ENCODE data around the gene KANSL2.
"Not testable (repeated sequence)": the region's sequence is repeated elsewhere in the genome, so short reads cannot be mapped to it uniquely, and the experiment has no call there.

KANSL2 gene

DNA sequence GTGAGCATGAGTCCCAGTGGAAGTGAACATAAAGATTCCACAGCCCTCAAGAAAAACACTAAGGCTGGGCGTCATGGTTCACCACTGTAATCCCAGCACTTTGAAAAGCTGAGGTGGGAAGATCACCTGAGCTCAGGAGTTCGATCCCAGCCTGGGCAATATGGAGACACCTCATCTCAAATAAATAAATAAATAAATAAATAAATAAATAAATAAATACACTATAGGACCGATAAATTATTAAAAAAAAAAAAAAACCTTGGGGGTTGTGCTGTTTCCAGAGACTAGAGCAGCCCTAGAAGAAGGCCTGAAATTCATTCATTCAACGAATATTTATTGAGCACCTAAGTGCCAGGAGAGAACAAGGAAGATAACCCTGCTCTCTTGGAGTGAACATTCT lies 1.5 kb upstream of the KANSL2 start:
- no peak for DNase-seq (ENCODE audit: low spot score)

DNA sequence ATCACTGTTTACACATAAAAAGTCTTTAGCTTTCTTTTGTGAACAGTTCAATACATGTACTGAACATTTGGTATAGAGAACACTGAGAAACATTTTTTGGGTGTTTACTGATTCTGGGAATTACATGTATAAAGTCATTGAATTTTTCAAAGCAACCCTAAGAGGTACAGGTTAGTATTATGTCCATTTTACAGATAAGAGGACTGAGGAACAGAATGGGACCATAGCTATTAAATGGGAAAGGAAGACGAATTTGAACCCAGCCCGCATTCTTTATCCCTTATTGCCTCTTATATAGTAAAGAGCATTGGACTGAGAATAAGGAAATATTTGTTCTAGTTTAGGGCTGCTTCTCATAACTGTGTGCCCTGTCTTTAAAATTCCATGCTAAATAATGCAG lies 889 bp upstream of the KANSL2 start:
- DNase-seq (ENCODE audit: low spot score), result no peak

DNA sequence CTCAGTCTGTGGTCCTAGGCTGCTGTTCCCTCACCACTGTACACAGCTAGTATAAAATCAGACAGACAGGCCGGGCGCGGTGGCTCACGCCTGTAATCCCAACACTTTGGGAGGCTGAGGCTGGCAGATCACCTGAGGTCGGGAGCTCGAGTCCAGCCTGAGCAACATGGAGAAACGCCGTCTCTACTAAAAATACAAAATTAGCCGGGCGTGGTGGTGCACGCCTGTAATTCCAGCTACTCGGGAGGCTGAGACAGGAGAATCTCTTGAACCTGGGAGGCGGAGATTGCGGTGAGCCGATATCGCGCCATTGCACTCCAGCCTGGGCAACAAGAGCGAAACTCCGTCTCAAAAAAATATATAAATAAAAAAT lies 481 bp upstream of the KANSL2 start:
- DNase-seq (ENCODE audit: low spot score), result not testable (repeated sequence)

DNA sequence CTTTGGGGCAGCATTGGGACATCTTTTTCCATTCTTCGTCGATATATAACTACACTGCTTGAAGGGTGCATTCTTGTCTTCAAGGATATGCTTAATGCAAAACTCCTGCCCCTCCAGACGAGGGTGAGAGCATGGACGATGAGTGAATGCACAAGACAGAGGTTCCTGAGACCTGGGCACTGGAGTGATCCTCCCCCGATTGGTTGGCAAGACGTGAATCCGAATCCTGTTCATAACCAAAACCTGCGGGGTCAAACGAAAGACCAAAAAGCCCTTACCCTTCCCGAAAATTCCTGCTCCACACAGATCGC lies 684 bp downstream of the KANSL2 start:
- peak; percentile 33 for DNase-seq (ENCODE audit: low spot score)

DNA sequence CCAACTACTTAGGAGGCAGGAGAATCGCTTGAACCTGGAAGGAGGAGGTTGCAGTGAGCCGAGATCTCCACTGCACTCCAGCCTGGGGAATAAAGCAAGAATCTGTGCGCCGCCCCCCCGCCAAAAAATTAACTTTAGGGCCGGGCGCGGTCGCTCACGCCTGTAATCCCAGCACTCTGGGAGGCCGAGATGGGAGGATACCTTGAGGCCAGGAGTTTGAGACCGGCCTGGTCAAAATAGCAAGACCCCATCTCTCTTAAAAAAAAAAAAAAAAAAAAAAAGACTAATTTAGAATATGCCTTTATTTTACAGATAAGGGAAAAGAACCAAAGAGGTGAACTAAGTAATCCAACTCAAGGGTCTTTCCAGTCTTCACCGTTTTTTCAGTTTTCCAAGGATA lies 1.2 kb downstream of the KANSL2 start:
- no peak for DNase-seq (ENCODE audit: low spot score)

DNA sequence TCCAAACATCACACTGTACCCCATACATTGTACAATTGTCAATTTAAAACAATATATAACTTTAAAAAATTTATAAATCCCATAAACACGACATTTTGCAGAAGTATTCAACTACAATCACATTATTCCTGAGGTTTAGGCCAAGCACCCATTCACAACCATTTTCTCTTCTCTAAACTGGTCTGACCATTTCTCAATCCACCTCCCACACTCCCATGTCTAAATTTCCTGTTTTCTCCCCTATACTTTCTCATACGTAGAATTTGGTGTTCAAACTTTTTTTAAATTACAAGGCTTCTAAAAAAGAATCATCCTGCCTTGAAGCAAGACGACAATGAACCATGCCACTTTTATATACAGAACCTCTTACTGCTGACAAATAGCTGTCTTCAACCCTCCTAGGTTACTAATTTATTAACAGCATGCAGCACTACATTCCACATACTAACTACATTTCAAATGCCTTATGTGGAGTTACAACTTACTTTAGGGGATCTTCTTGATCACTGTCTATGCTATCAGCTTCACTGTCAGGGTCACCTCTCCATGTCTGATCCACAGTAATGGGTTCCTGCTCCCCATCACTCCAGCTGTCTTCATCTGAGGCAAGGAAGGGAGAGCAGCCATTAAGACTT lies 3.4 kb downstream of the KANSL2 start:
- DNase-seq (ENCODE audit: low spot score), result no peak

DNA sequence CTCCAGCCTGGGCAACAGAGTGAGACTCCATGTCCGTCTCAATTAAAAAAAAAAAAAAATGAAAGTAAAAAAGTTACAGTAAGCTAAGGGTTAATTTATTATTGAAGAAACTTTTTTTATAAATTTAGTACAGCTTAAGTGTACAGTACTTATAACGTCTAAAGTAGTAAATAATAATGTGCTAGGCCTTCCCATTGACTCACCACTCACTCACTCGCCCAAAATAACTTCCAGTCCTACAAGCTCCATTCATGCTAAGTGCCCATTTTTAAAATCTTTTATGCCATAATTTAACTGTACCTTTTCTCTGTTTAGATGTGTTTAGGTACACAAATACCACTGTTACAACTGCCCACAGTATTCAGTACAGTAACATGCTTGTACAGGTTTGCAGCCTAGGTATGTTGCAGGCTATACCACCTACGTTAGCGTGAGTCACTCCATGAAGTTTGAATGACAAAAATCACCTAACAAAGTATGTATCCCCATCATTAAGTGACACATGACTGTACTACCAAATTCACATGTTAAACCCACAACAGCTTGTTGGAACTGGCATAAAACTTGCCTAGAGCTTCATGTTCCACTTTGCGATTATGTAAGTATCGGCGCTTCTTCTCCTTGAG lies 10.7 kb downstream of the KANSL2 start:
- no peak for DNase-seq (ENCODE audit: low spot score)

DNA sequence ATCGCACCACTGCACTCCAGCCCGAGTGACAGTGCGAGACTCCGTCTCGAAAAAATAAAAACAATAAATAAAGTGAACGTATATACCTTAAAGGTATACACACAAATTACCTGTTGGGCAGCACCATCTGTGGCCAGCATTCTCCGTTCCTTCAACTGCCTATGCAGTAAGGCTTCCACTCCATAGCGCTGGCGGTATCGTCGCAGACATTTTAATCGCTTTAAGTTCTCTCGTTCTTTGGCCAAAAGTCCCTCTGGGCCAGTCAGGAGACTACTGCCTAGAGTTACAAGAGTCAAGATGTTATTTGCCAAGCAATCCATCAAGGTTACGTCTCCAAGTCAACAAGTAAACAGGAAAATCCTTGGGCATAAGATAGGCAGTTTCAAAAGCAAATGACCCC lies 13.0 kb downstream of the KANSL2 start:
- no peak for DNase-seq (ENCODE audit: low spot score)

DNA sequence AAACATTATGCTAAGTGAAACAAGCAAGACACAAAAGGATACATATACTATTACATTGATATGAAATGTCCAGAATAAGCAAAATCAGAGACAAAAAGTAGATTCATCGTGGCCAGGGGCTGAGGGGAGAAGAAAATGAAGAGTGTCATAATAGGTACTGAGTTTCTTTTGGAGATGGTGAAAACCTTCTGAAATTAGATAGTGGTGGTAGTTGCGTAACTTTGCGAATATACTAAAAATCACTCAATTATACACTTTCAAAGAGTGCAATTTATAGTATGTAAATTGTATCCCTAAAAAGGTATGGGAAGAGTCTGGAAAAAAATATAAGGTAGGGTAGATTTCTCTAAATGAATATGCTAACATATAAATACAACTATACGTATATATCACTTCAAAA lies 22.2 kb downstream of the KANSL2 start:
- no peak for DNase-seq (ENCODE audit: low spot score)

DNA sequence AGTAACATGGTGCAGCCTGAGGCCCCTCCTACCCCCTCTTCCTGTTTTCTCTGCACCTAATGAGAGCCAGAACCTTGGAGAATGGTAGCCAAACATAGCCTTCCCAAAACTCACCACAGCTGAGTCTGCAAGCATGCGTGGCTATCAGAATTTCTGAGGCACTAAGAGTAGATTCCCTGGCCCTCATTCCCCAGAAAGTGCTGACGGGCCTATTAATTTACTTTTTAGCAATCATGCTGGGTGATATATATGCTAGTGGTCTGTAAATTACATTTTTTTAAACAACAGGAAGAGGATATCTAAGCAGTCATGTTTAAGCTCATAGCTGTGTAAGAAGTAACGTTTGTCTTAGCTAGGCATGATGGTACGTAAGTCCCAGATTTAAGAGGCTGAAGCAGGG lies 30.4 kb downstream of the KANSL2 start:
- no peak for DNase-seq (ENCODE audit: low spot score)

DNA sequence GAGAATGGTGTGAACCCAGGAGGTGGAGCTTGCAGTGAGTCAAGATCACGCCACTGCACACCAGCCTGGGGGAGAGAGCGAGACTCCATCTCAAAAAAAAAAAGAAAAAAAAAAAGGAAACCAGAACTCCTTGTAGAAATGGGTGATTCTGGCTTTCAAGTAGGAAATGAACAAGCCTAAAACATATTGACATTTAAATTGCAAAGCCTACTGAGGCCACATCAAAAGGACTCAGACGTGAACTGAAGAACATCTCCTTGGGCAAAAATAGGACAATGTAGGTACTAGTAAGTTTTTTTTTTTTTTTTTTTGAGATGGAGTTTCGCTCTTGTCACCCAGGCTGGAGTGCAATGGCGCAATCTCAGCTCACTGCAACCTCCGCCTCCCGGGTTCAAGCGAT lies 36.7 kb downstream of the KANSL2 start:
- DNase-seq (ENCODE audit: low spot score), result not testable (repeated sequence)

DNA sequence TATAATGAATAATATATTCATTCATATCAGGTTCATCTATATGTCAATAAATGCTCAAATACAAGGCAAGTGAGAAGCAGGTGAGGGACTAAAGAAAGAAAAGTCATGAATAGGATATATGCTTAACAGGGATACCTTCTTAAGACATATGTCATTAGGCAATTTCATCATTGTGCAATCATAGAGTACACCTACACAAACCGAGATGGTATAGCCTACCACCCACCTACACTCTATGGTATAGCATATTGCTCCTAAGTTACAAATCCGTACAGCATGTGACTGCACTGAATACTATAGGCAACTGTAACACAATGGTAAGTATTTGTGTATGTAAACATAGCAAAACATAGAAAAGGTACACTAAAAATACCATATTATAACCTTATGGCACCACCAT lies 39.0 kb downstream of the KANSL2 start:
- DNase-seq (ENCODE audit: low spot score), result no peak

DNA sequence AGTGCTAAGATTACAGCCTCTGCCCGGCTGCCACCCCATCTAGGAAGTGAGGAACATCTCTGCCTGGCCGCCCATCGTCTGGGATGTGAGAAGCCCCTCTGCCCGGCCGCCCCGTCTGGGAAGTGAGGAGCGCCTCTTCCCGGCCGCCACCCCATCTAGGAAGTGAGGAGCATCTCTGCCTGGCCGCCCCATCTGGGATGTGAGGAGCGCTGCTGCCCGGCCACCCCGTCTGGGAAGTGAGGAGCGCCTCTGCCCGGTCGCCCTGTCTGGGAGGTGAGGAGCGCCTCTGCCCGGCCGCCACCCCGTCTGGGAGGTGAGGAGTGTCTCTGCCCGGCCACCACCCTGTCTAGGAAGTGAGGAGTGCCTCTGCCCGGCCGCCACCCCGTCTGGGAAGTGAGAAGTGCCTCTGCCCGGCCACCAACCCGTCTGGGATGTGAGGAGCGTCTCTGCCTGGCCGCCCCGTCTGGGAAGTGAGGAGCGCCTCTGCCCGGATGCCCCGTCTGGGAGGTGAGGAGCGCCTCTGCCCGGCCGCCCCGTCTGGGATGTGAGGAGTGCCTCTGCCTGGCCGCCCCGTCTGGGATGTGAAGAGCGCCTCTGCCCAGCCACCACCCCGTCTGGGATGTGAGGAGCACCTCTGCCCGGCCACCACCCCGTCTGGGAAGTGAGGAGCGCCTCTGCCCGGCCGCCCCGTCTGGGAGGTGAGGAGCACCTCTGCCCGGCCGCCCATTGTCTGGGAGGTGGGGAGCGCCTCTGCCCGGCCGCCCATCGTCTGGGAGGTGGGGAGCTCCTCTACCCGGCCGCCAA lies 40.1 kb downstream of the KANSL2 start:
- DNase-seq (ENCODE audit: low spot score), result not testable (repeated sequence)

DNA sequence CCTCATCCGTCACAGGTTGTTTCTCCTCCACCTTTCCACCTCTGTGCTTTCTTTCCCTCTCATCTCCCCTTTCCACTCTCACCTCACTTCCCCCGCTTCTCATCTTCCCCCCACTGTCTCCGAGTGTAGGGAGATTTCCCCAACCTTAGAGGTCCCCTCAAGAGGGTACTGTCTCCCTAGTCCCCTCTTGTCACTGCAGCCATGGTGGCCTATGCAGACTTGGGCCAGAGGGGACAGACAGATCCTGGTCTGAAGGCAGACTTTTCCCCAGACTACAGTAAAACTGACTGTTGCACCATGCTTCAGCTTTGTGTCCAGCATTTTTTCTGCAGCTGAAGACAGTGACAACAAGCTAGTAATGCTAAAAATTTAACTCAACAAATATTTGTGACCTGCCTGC lies 41.2 kb downstream of the KANSL2 start:
- DNase-seq (ENCODE audit: low spot score), result no peak

DNA sequence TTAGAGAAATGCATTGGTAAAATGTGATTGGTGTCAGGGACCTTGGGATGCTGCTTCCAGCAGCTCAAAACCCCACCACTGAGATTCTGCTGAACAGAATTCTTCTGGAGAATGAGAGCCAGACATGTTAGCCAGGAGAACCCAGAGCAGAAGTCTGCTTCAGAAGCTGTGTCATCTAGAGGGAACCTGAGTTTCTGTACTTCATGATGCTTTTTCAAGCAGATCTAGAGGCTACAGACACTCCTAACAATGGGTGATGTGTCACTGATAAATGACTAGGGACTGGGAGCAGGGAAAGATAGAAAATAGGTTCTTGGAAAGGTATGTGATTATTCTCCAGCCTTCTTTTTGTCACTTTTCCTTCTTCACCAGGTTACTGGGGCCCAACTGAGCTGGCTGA lies 41.6 kb downstream of the KANSL2 start:
- no peak for DNase-seq (ENCODE audit: low spot score)

DNA sequence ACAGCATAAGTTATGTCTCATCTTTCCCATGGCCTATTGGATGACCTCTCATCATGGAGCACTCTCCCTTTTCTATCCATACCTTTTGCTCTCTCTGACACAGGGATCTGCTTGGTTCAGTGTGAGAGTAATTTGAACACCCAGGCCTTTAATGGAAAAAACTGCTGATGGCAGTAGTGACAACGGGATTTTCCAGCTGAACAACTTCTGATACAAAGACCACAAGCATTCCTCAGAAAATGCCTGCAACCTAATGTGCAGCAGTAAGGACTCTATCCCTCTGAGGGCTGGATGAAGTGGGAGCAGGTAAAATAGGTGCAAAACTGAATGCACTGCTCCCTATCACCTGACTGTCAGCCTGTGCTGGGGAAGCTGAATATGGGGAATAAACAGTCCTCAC lies 51.0 kb downstream of the KANSL2 start:
- no peak for DNase-seq (ENCODE audit: low spot score)

DNA sequence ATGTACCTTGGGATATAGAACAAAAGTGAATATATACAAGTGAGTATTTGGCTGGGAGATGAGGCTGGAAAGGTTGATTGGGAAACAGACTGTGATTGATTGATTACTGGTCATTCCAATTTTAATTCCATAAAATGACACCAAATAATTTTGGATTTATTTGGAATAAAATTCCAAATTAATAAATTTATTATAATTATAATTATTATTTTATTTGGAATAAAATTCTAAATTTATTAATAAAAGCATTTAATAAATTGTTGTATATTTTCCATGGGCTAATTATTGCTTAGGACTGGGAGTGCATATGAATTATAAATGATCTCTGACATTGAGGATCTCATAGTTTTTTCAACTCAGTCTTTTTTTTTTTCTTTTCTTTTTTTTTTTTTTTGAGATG lies 51.7 kb downstream of the KANSL2 start:
- DNase-seq (ENCODE audit: low spot score), result no peak

DNA sequence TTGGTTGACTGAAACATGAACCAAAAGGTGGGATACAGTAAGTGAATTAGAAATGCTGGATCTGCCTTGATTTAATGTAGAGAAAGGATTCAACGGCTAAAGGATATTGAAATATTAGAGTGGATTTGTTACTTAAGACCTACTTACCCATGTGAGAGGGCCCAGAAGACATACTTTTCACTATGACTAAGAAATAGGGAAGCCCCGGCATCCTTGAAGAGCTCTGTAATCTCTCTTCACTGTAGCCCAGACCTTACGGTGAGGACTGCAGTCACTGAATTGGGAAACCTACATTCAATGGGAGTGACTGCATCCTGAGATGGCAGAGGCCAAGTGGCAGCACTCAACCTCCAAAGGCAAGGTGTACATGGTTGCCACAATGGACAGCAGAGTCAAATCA lies 52.5 kb downstream of the KANSL2 start:
- DNase-seq (ENCODE audit: low spot score), result no peak

DNA sequence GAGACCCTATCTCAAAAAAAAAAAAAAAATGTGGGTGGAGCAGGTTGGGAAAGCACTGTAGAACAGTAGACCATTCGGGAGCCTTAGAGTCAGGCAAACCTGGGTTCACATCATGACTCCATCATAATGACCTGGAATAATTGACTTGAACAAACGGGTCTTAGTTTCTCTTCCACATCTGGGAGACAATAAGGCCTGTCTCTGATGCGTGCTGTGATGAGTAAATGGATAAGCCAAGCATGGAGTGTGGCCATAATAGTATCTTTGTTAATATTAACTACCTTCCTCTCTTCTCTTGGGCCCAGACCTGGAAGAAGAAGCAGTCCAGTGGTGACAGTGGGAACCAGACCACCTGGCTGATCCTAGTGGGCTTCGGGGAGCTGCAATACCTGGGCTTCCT lies 54.5 kb downstream of the KANSL2 start:
- no peak for DNase-seq (ENCODE audit: low spot score)

DNA sequence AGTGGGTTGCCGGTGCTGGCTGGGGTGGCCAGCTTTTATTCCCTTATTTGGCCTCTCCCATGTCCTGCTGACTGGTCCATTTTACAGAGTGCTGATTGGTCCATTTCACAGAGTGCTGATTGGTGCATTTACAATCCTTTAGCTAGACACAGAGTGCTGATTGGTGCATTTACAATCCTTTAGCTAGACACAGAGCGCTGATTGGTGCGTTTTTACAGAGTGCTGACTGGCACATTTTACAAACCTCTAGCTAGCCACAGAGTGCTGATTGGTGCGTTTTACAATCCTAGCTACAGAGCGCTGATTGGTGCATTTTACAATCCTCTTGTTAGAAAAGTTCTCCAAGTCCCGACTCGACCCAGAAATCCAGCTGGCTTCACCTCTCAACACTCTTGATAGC lies 59.0 kb downstream of the KANSL2 start:
- DNase-seq (ENCODE audit: low spot score), result not testable (repeated sequence)

DNA sequence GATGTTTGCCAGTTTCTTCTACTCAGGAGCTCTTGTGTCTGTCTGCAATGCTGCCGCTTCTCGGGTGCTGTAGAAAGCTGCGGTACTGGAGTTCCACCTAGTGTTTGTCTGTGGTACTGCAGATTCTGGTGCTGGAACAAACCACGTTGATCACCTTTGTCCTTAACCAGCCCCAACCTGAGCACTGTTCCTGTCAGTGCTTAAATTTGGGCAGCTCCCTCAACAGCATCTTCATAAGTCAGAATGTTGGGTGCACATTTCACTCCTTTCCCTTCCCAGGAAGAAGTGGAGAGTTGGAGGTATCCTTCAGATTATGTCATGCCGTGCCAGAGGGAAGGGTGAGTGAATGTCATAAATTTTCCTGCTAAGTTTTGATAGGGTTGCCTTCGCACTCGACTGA lies 63.5 kb downstream of the KANSL2 start:
- peak; percentile 69 for DNase-seq (ENCODE audit: low spot score)

DNA sequence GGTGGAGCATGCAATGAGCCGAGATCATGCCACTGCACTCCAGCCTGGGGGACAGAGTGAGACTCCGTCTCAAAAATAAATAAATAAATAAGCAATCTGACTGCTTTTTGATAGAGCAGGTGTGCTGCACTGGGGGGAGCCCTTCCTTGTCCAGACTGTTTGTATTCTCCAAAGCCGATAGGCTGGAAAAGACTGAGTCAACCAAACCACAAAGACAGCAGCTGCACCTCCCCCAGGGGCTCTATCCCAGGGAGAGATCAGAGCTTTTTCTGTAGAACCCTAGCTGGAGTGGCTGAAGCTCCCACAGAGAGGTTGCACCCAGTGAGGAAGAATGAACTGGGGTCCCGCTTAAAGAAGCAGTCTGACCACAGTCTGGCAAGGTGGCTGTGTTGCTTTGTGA lies 66.4 kb downstream of the KANSL2 start:
- no peak for DNase-seq (ENCODE audit: low spot score)

DNA sequence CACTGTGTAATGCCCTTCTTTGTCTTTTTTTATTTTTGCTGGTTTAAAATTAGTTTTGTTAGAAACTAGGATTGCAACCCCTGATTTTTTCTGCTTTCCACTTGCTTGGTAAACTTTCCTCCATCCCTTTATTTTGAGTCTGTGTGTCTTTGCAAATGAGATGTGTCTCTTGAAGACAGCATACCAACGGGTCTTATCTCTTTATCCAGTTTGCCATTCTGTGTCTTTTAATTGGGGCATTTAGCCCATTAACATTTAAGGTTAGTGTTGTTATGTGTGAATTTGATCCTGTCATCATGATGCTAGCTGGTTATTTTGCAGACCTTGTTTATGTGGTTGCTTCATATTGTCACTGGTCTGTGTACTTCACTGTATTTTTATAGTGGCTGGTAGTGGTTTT lies 68.7 kb downstream of the KANSL2 start:
- no peak for DNase-seq (ENCODE audit: low spot score)

All from germinal center (tissue), 1 donor.